GM12872 (cell line): Measurements from ENCODE around the gene NDUFC2.

Source experiments
- TF ChIP-seq, protein P1 (sequence below): IDR thresholded peaks from 3 replicates; pipeline ENCODE4 v1.5.1; 2011; ENCODE audit warnings: low read depth, mild to moderate bottlenecking, low read length, moderate library complexity; ENCODE audit not compliant: insufficient read depth

Gene NDUFC2

DNA sequence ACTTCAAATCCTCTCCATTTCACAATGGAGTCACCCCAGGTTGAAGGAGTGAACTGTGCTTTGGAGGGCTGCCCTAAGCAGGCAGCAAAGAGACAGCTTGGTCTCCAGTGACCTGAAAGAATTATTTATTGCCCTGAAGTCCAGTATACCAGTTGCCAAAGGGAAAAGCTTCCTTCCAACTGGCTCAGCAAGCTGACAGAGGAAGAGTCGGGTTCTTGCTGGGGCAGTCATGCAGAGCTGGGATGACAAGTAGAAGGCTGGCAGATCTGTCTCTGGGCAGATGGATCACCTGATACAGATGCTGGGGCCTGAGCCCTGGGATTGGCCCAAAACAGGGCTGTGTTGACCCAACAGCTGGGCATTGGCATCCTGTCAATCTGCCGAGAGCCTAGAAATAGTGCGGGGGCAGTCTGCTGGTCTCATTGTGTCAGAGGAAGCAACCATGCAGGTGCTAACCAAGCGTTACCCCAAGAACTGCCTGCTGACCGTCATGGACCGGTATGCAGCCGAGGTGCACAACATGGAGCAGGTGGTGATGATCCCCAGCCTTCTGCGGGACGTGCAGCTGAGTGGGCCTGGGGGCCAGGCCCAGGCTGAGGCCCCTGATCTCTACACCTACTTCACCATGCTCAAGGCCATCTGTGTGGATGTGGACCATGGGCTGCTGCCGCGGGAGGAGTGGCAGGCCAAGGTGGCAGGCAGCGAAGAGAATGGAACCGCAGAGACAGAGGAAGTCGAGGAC lies 16.1 kb downstream of the NDUFC2 start, which contains the start of gene THRSP:
Gene THRSP (plus strand): TSS at position 422 of the 742 bp plus-strand sequence. CDS start 21 bp downstream, at position 443.
- TF ChIP-seq, protein P1, sequence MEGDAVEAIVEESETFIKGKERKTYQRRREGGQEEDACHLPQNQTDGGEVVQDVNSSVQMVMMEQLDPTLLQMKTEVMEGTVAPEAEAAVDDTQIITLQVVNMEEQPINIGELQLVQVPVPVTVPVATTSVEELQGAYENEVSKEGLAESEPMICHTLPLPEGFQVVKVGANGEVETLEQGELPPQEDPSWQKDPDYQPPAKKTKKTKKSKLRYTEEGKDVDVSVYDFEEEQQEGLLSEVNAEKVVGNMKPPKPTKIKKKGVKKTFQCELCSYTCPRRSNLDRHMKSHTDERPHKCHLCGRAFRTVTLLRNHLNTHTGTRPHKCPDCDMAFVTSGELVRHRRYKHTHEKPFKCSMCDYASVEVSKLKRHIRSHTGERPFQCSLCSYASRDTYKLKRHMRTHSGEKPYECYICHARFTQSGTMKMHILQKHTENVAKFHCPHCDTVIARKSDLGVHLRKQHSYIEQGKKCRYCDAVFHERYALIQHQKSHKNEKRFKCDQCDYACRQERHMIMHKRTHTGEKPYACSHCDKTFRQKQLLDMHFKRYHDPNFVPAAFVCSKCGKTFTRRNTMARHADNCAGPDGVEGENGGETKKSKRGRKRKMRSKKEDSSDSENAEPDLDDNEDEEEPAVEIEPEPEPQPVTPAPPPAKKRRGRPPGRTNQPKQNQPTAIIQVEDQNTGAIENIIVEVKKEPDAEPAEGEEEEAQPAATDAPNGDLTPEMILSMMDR, result no peak

GRCh38 chr11:78062671-78063070 lies 17.0 kb downstream of the NDUFC2 start:
- TF ChIP-seq, protein P1, result no peak

DNA sequence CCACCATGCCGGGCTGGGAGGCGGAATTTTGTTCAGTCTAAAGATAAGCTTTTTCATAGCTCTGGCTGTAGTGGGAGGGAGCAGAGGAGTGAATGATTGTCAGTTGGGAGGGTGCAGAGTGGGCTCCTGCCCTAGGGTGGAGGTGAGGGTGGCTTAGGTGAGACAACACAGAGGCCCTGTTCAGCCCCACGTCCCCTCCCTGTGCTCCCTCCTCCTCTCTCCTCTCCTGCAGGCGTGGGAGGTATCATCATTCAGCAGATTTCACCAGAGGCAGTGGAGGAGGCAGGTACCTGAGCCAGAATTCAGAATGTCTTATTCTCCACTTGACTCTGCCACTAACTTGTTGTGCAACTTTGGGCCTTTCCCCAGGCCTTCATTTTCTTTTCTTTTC lies 17.7 kb downstream of the NDUFC2 start:
- TF ChIP-seq, protein P1, result no peak

DNA sequence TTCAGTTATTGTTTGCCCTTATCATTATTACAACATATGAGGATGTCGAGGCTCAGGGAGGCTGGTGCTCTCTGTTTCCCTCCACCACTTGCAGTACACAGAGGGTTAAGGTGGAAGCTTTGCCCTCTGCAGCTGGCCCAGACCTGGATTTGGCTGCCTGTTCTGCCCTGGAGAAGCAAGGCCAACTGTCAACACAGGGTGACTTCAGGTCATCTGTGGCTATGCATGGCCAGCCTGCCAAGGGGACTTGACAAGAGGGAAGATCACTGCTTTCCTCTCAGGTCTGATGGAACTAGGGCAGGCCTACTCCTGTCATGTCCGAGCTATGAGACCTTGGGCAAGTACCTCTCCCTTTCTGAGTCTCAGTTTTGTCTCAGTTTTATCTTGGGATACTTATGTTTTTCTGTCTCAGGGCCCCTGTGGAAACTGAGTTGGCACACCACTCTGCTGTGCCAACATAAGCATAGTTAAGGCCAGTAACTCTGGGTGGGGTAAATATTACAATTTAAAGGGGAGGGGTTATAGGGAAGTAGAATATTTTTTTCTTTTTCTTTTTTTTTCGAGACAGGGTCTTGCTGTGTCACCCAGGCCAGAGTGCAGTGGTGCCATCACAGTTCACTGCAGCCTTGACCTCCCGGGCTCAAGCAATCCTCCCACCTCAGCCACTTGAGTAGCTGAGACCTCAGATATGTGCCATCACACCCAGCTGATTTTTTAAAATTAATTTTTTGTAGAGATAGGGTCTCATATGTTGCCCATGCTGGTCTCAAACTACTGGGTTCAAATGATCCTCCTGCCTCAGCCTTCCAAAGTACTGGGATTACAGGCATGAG lies 18.4 kb downstream of the NDUFC2 start:
- TF ChIP-seq, protein P1, result no peak

GRCh38 chr11:78060533-78060932 lies 19.1 kb downstream of the NDUFC2 start:
- TF ChIP-seq, protein P1, result no peak

DNA sequence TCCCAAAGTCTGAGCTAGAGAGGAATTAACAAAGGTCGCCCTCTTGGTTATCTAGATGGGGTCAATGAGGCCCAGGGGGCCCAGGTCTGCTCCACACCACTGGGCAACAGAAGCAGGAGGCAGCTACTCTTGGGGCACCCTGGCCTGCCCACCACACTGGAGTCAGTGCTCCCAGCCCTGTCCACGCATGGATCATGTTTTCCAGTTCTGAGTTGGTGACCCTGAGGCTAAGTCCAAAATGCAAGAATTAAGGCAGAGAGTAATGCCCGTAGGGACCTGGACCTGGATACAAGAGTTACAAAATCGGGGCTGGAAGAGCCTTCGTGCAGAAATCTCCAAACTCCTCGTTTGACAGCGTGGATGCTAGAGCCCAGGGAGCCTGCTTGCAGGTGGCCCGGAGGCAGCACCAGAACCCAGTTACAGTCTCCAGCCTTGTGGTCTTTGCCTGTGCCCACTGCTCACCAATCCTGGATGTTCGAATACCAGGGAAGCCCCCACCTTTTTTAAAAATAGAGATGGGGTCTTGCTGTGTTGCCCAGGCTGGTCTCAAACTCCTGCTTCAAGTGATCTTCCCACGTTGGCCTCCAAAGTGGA lies 22.1 kb downstream of the NDUFC2 start:
- TF ChIP-seq, protein P1, result no peak

DNA sequence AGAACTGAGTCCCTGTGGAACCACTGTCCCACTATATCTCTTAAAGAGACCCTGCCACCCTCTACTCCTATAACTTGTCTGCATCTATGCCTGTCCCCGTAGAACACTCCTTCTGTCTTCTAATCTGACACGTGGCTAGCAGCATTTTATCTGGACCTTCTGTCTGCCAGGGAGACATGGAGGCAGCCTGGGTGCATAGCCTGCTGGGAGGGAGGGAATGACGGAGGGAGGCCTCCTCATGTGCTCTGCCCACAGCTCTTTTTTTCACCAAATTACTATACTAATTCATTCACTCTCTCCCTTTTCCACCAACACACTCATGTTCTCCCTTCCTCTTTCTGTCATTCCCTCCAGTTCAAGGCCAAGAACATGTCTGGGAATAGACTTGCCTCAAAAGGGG lies 23.6 kb downstream of the NDUFC2 start:
- TF ChIP-seq, protein P1, result no peak
